ENCODE data around the gene TRAF2.

The TRAF2 gene

DNA sequence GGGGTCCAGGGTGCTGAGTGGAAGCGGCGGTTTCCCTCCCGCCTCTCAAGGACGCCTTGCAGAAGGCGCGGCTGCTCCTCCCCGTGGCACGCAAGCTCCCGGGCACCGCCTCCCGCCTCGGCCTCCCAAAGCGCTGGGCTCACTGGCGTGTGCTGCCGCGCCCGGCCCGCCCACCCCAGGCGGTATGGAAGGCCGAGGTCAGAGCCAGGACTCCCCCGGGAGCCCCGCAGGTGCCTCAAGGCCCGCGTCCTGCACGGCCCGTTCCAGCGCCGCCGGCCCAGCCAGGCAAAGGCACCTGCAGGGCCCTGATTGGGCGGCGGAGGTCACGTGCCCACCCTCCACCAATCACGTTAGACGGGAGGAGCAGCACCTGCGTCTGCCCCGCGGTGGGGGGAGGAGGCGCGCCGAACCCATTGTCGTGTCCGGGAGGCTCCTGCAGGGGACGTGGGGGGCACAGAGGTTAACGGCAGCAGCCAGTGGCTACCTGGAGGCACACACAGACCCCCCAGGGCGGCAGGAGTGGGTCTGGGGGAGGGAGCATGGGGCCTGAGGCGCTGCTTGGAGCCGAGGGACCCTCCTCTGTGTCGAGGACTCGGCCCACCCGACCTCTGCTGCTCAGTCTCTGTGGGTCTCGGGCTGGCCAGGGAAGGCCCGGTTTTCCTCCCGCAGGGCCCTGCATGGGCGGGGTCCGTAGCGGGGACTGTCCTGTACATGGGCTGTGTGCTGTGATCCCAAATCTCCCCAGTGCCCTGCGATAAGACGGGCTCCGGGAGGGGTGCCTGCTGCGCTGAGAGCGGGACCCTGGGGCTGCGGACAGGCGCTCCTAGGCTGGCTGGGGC is 63.7 kb downstream of the TRAF2 start:
- peak; percentile 98 for DNase-seq

DNA sequence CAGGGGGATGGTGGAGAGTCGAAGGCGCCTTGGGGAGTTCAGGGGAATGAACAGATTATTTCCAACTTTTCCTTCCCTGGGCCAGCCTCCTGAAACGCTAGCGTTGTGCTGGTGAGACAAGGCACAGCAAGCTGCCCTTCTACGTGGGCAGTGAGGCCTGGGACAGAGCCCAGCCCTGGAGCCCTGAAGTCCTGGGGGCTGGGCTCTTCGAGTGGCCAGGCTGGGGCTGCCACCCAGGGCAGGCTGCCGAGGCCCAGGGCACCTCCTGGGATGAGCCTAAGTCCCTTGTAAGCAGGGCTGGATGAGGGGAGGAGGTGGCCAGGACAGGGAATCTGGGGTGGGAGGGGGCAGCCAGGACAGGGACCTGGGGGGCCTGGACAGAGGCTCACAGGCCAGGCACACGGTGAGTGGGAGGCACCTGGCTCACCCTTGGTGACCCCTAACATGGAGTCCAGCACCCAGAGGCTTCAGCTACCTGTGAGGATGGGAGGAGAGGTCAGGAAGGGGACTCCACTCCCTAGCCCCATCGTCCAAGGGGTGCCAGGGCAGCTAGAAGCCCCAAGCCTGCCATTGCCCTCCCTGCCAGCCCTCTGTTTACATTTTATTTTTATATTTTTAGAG is 64.5 kb downstream of the TRAF2 start:
- no peak for DNase-seq

DNA sequence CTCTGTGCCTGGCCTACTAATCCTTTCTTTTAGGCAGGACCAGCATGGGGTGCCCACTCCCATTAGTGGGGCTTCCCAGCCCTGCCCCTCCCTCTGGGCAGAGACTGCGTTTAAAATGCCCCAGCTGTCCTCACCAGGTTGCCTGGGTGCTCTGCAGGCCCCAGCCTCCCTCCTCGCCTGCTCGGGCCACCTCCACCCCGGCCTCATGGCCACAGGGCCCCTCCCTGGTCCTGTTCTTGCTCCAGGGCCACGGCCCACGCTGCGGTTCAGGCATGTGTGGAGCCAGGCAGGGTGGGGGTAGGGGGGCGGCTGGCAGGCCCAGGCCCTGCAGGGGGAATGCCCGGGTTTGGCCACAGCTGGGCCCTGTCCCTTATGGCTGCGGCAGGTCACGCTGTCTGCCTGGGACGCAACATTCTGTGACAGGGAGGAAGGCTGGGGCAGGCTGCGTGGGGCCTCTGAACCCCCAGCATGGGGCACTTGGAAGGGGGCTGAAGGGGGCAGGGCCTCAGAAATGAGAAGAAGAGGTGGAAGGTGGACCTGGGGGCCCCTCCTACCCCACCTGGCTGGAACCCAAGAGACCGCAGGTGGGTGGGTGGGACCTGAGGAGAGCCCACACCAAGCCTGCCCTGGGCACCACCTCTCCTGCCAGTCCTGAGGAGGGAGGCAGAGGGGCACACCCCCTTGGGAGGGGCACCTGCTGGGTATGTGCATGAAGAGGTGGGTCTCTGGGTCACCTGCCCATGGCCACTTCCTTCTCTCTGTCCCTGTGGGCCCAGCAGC is 65.4 kb downstream of the TRAF2 start, which contains the start of gene LCN12:
TSS of gene LCN12 (plus strand) at position 733 of the 780 bp plus-strand sequence. CDS start 55 bp downstream, outside the sequence.
- no peak for DNase-seq

DNA sequence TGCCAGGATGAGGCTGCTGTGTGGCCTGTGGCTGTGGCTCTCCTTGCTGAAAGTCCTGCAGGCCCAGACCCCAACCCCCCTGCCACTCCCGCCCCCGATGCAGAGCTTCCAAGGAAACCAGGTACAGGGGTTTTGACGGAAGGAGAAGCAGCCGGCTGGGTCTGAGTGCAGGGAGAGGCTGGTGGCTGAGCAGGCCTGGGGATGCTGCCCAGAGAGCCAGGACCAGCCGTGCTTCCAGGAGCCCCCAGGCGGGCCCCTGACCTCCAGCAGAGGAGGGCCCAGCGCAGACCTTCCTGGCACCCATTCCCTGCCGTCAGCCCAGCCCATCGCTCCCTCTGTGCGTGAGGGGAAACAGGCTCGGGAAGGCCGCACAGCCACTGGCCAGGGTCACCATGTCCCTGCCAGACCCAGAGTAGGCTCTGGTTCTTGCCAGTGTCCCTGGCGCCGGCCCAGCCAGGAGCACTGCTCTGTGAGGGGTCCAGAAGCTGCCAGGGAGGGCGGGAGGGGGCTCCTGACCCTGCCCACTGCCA is 66.1 kb downstream of the TRAF2 start:
- DNase-seq: no peak

DNA sequence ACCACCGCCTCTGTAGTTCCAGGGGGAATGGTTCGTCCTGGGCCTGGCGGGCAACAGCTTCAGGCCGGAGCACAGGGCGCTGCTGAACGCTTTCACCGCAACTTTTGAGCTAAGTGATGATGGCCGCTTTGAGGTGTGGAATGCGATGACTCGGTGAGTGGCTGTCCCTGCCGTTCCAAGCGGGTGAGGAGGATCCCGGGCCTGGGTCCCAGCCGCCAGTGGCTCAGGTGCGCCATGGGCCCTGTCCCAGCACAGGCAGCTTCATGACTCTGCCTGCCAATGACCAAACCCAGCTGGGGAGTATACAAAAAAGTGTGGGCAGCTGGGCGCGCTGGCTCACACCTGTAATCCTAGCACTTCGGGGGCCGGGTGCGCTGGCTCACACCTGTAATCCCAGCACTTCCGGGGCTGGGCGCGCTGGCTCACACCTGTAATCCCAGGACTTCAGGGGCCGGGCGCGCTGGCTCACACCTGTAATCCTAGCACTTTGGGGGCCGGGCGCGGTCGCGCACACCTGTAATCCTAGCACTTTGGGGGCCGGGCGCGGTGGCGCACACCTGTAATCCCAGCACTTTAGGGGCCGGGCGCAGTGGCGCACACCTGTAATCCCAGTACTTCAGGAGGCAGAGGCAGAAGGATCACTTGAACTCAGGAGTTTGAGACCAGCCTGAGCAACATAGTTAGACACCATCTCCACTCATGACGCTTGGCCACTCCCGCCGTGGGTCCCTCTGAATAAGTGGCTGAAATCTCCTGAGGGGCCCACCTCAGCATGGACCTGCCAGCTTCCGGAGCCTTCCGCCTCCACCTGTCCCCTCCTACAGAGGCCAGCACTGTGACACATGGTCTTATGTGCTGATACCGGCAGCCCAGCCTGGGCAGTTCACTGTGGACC is 66.8 kb downstream of the TRAF2 start:
- DNase-seq: no peak

DNA sequence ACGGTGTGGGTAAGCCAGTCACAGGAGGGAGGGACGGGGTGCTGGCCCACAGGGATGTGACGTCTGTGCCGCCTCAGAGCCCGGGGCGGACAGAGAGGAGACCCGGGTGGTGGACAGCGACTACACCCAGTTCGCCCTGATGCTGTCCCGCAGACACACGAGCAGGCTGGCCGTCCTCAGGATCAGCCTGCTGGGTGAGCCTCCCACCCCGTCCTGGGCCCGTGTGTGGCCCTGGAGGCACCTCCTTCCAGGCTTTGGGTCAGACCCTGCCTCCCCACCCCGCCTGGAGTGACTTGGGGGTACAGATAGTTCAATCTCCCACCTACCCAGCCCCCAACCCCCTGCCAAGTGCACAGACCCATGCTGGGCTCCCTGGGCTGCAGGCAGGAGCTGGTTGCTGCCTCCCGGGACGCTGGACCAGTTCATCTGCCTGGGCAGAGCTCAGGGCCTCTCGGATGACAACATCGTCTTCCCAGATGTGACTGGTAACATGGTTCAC is 67.5 kb downstream of the TRAF2 start:
- no peak for DNase-seq

DNA sequence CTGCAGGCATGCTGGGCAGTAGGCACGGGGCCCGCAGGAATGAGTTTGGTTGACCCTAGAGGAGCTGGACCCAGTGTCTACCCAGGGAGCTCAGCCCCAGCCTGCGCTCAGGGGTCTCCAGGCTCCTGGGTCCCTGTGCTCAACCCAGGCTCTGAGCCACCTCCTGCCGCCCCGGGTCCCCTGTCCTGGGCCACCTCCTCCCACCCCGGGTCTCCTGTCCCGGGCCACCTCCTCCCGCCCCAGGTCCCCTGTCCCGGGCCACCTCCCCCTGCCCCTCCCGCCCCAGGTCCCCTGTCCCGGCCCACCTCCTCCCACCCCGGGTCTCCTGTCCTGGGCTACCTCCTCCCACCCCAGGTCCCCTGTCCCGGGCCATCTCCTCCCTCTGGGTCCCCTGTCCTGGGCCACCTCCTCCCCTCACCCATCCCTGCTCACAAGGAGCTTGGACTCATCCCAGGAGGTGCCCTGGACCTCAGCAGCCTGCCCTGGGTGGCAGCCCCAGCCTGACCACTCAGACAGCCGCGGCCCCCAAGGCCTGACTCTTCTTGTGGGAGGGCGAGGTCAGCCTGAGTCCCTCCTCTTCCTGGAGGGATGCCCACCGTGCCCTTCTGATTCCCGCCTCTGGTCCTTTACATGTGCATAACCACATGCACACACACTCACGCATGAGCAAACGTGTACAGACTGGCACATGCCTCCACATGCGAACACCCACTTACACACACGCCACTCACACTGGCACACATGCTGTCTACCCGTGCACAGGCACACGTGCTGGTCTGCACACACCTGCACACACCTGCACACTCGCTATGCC is 68.2 kb downstream of the TRAF2 start:
- no peak for DNase-seq

DNA sequence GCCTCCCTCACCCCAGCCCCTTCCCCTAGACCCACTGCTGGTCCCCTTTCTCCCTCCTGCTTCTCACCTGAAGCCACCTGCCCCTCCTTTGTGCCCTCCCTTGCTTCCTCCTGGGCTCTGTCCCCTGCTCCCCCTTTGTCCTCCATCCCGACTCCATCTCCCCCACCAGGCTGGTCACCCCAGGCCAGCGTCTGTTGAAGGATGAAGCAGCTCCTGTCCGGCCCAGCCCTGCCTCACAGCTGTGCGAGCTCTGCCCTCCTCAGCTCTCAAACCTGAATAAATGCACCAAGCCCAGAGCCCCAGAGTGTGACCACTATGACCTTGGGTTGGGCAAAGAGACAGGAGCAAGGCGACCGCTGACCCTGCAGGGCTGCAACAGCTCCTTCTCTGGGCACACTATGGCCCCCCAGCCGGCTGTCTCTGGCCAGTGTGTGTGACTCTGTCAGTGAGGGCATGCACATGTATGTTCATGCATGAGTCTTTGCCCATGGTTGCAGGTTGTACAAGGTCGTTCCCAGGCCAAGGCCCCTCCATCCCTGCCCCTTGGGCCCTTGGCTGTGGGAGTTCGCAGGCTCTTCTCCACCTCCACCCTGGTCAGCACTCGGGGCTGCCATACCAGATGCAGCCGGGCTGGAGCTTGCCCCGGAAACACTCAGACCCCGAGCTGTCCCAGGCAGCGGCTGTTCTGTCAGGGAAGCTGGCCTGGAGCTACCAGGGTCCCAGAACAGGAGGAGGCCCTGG is 69.1 kb downstream of the TRAF2 start:
- no peak for DNase-seq

DNA sequence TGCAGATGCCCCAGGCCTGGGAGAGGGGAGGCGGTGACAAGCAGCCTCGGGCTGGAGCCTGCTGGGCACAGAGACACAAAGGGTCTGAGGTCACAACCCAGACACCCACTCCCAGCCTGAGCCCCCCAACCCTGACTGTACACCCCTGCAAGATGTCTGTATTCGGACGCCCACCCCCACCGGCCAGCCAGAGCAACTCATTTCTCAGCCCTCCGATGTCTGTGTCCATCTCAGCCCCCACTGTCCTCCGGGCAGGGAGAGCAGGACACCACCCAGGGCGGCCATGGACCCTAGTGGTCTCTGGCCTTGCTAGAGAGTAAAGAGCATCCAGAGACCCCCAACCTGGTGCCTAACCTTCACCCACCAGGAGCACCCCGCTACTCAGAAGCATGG is 69.6 kb downstream of the TRAF2 start:
- DNase-seq: no peak

DNA sequence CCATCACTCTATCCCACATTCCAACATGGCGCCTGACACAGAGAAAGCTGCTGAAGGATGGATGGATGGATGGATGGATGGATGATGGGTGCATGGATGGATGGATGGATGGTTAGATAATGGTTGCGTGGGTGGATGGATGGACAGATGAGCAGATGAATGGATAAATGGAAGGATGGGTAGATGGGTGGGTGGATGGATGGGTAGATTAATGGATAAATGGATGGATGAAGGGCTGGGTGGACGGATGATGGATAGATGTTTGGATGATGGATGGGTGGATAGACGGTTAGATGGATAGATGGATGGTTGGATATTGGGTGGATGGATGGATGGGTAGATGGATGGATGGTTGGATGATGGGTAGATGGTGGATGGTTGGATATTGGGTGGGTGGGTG is 70.3 kb downstream of the TRAF2 start:
- no peak for DNase-seq

DNA sequence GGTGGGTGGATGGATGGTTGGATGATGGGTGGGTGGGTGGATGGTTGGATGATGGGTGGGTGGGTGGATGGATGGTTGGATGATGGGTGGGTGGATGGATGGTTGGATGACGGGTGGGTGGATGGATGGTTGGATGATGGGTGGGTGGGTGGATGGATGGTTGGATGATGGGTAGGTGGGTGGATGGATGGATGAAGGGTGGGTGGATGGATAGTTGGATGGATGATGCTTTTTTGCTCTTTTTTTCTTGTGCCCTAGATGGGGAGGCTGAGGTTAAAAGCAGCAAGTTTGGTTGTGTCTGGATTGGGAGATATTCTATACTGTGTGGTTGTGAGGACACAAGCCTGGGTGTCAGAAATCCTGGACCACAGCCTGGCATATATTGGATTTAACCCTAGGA is 71.1 kb downstream of the TRAF2 start:
- no peak for DNase-seq

DNA sequence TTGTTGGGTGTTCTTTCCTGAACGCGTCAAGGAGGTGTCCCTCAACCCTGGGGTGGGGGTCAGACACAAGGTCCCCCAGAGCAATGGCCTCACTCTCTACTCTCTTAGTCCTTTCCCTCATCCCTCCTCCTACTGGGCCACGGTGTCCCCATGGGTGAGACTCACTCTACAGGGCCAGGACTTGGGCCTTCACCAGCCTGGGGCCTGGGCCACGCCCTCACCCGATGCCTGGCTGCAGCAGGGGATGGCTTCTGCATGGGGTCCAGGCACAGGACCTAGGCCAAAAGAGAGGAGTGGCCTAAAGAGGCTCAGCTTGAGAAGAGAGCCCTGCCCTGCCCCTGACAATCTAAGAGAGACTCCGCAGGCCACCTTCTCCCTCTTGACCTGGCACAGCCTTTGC is 71.6 kb downstream of the TRAF2 start:
- DNase-seq: no peak

DNA sequence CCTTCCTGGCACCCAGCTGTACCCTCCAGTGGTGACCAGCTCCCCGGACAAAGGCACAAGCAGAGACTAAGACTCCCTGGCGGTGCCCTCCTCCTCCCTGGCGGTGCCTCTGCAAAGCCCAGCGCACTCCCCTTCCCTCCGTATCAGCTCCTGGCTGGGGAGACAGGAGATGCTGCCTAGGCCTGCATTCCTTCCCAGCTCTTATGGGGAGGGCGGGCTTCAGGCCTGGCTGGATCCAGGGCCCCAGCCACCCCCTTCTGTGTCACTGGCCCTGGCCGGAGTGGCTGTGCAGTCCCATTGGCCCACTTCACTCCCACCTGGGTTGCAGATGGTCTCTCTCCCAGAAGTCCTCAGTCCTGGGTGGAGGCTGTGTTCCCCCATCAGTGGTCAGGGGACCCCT is 72.2 kb downstream of the TRAF2 start:
- DNase-seq: no peak

DNA sequence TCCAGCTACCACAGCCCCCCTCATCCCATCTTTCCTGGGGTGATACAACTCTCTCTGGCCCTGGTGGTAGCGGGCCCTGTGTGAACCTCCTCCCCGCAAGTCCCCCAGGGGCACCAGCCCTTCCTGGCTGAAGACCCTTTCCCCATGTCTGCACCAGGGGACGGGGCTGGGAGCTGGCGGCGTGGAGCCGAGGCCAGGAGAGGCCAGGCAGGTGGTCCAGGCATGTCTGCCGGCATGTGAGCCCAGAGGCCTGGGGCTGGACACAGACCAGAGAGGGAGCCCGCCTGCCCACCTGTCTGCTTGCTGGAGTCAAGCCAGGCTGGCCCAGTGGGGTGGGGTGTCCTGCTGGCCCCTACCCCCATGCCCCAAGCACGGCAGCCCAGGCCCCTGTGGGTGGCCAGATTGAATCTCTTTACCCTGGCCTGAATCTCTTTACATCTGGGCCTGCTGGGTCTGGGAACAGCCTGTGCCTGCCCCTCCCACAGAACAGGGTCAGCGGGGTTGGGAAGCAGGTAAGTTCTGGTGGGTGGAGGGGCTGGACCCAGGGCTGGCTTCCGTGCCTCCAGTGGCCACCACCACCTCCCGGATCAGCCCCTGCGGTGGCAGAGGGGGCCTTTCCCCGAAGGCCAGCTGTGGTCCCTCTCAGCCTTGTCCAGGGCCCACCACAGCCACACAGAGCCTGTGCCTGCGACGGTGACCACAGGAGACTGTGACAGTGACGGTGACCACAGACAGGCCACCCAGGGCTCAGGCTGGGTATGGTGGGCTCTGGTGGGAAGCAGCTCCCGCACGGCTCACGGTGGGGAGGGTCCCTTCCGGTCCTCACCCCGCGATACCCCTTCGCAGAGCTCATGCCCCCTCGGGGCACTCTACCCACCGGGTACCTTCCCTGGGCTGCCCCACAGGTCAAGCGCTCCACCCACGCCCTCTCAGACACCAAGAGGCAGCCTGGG is 72.9 kb downstream of the TRAF2 start:
- no peak for DNase-seq

DNA sequence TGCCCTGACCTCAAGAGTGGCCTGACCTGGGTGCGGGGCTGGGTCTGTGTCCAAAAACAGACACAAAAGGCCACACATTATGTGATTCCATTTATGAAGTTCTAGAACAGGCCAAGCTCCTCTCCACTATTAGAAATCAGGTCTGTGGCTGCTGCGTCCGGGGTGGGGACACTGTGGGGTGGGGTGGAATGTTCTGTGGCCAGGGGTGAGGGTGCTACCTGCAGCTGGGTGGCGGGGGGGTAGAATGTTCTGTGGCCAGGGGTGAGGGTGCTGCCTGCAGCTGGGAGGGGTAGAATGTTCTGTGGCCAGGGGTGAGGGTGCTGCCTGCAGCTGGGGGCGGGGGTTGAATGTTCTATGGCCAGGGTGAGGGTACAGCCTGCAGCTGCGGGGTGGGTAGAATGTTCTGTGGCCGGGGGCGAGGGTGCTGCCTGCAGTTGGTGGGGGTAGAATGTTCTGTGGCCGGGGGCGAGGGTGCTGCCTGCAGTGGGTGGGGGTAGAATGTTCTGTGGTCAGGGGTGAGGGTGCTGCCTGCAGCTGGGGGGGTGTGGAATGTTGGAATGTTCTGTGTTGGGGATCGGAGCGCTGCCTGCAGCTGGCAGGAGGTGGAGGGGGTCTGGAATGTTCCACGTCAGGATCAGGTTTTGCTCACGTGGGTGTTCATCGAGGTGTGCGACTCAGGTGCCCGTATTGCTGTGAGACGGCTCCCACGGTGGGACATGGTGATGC is 74.1 kb downstream of the TRAF2 start:
- no peak for DNase-seq

DNA sequence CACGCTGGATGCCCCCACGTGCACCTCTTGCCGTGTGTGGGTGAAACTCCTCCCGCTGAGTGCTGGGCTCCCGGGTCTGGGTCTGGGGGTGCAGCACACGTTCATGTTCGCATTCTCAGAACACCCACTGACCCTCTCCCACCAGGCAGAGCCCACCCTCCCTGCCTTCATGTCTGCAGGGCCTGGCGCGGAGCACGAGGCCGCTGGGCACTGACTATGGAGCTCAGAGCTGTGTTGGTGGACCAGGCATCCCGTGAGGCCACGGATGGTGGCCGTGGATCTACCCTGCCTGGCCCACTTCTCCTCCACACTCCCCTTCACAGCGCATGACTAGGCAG is 74.6 kb downstream of the TRAF2 start:
- DNase-seq: no peak

DNA sequence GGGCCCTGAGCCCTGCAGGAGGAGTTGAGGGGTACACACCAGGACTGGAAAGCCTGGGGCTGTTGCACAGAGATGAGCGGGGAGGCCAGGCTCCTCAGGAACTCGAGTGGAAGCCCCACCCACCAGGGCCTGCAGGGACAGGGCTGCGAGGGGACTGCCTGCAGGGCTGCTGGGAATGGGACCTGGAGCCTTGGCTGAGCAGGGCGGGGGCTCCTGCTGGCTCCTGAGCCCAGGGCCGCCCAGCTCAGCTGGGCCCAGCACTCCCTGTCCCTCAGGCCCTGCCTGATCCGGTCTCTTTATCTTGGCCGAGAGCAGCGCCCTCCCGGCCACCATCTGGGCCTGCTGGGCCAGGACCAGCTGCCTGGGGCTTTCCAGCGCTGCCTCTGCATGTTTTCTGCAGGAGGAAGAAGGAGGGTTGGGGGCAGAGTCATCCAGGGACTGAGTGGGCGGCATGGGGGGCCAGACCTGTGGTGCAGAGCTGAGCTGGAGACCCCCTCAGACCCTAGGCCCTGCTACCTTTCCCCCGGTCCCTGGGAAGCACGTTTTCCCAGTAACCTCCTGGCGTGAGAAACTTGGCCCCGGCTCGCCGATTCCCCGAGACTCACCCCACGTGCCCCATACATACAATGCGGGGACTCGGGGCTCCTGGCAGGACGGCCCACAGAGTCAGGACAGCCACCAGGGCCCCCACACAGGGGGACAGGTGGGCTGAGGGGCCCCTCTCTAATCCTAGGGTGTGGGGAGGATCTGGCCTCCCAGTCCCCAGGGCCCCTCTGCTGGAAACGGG is 75.2 kb downstream of the TRAF2 start:
- DNase-seq: no peak

DNA sequence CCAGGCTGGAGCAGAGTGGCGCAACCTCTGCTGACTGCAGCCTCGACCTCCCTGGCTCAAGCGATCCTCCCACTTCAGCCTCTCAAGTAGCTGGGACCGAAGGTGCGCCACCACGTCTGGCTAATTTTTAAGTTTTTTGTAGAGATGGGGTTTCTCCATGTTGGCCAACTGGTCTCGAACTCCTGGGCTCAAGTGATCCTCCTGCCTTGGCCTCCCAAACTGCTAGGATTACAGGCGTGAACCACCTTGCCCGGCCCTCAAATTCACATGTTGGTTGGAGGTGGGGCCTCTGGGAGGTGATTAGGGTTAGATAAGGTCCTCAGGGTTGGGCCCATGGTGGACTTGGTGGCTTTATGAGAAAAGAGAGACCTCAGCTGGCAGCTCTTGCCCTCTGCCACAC is 75.8 kb downstream of the TRAF2 start:
- DNase-seq: no peak

Measured in activated T-cell treated with anti-CD3 and anti-CD28 coated beads, Interleukin-2, amount 50 U/mL, for 48 hours (primary cell).